ENCODE results near the gene CCNB3.

CCNB3 gene

GRCh38 chrX:50198348-50198747 lies 6.2 kb upstream of the CCNB3 start:
- H3K4me3 ChIP-seq (ENCODE audit: low read length) = no peak overlapping the region
- no peaks in the 10 kb centered on the region for H3K4me1 ChIP-seq (ENCODE audit: control insufficient read depth, low read depth, low read length)
- H2BK120ac ChIP-seq (ENCODE audit: low read depth, low read length) = no peak overlapping the region
- no peak overlapping the region for H3K9ac ChIP-seq (ENCODE audit: low read length)
- no peaks in the 10 kb centered on the region for H3K36me3 ChIP-seq (ENCODE audit: control insufficient read depth, insufficient read depth, low read length)
- H3K27ac ChIP-seq (ENCODE audit: low read depth, low read length) = no peak overlapping the region
- peak; percentile 45 for DNase-seq
- no peaks in the 10 kb centered on the region for H3K79me2 ChIP-seq (ENCODE audit: control insufficient read depth, insufficient read depth, low read length)
- H2AK5ac ChIP-seq (ENCODE audit: low read length) = no peak overlapping the region
- H3K27me3 ChIP-seq (ENCODE audit: insufficient read depth, low read length, poor library complexity) = no peaks in the 10 kb centered on the region
- H2BK15ac ChIP-seq (replicated peaks; ENCODE audit: low read depth) = no peak overlapping the region
- no peak overlapping the region for H2BK5ac ChIP-seq (ENCODE audit: low read length)
- no peak overlapping the region for H3K18ac ChIP-seq (ENCODE audit: low read length)
- no peak overlapping the region for H4K5ac ChIP-seq (ENCODE audit: low read length)
- no peak overlapping the region for H3K56ac ChIP-seq (ENCODE audit: low read length)
- H3K23ac ChIP-seq (ENCODE audit: low read length) = no peak overlapping the region
- WGBS (ENCODE audit: extremely low coverage, insufficient coverage, low lambda C conversion rate) = no CpG with 5 or more reads among the region's 4 CpGs
- H3K4me2 ChIP-seq (ENCODE audit: low read length) = no peak overlapping the region
- H4K8ac ChIP-seq (ENCODE audit: low read depth, low read length) = no peak overlapping the region
- H3K4ac ChIP-seq (ENCODE audit: low read depth, low read length) = no peak overlapping the region
- H3K79me1 ChIP-seq (ENCODE audit: low read length) = no peaks in the 10 kb centered on the region

DNA sequence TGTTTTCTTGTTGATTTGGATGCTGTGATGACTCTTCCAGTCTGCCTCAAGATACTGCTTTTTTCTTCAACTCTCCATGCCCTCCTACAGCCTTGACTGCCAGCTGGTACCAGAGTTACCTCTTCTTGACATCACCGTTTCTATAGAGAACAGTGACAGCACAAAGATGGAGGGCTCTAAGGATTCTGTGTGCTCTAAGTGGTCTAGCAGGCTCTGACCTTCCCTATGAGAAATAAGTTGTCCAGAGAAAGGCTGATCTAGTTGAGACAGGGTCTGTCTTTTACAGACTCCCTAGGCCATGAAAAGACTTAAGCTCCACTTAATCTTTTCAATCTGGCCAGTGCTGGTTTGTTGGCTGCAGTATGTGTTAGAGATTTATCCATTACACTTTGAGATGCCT lies 3.7 kb upstream of the CCNB3 start, which contains the start of gene AKAP4:
AKAP4 (minus strand) TSS at position 101 of the 400 bp plus-strand sequence. CDS start 118 bp downstream, outside the sequence.
- H3K23ac ChIP-seq (ENCODE audit: low read length) = no peak within 1 kb of the TSS
- no peak within 1 kb of the TSS for H3K27ac ChIP-seq (ENCODE audit: low read depth, low read length)
- H3K56ac ChIP-seq (ENCODE audit: low read length) = no peak within 1 kb of the TSS
- no peak within 1 kb of the TSS for H3K9ac ChIP-seq (ENCODE audit: low read length)
- H3K4me3 ChIP-seq (ENCODE audit: low read length) = no peak within 1 kb of the TSS
- H2BK120ac ChIP-seq (ENCODE audit: low read depth, low read length) = no peak within 1 kb of the TSS
- no peak within 1 kb of the TSS for H4K5ac ChIP-seq (ENCODE audit: low read length)
- no peaks in the 10 kb centered on the region for H3K79me2 ChIP-seq (ENCODE audit: control insufficient read depth, insufficient read depth, low read length)
- H2AK5ac ChIP-seq (ENCODE audit: low read length) = no peak within 1 kb of the TSS
- no peaks in the 10 kb centered on the region for H3K36me3 ChIP-seq (ENCODE audit: control insufficient read depth, insufficient read depth, low read length)
- no peak within 1 kb of the TSS for H2BK15ac ChIP-seq (replicated peaks; ENCODE audit: low read depth)
- no peak within 1 kb of the TSS for H4K8ac ChIP-seq (ENCODE audit: low read depth, low read length)
- H3K18ac ChIP-seq (ENCODE audit: low read length) = no peak within 1 kb of the TSS
- no peak within 1 kb of the TSS for H3K4me2 ChIP-seq (ENCODE audit: low read length)
- H3K27me3 ChIP-seq (ENCODE audit: insufficient read depth, low read length, poor library complexity) = no peaks in the 10 kb centered on the region
- no CpG with 5 or more reads among the region's 1 CpG for WGBS (ENCODE audit: extremely low coverage, insufficient coverage, low lambda C conversion rate)
- H2BK5ac ChIP-seq (ENCODE audit: low read length) = no peak within 1 kb of the TSS
- H3K4me1 ChIP-seq (ENCODE audit: control insufficient read depth, low read depth, low read length) = no peaks in the 10 kb centered on the region
- H3K79me1 ChIP-seq (ENCODE audit: low read length) = no peaks in the 10 kb centered on the region
- no peak within 1 kb of the TSS for H3K4ac ChIP-seq (ENCODE audit: low read depth, low read length)
- no peak for DNase-seq

- Histone ChIP-seq H4K5ac (ENCODE audit: low read length) (no peak overlapping the region), H3K27ac (ENCODE audit: low read depth, low read length) (no peak overlapping the region), H3K4ac (ENCODE audit: low read depth, low read length) (no peak overlapping the region), H3K79me2 (ENCODE audit: control insufficient read depth, insufficient read depth, low read length) (no peaks in the 10 kb centered on the region), H3K4me3 (ENCODE audit: low read length) (no peak overlapping the region), H3K27me3 (ENCODE audit: insufficient read depth, low read length, poor library complexity) (no peaks in the 10 kb centered on the region), H3K4me2 (ENCODE audit: low read length) (no peak overlapping the region), H3K18ac (ENCODE audit: low read length) (no peak overlapping the region), H3K79me1 (ENCODE audit: low read length) (no peaks in the 10 kb centered on the region), H3K56ac (ENCODE audit: low read length) (no peak overlapping the region), H2BK15ac (replicated peaks; ENCODE audit: low read depth) (no peak overlapping the region), H4K8ac (ENCODE audit: low read depth, low read length) (no peak overlapping the region), H3K36me3 (ENCODE audit: control insufficient read depth, insufficient read depth, low read length) (no peaks in the 10 kb centered on the region), H2AK5ac (ENCODE audit: low read length) (no peak overlapping the region), H3K23ac (ENCODE audit: low read length) (no peak overlapping the region), H2BK5ac (ENCODE audit: low read length) (no peak overlapping the region), H3K4me1 (ENCODE audit: control insufficient read depth, low read depth, low read length) (no peaks in the 10 kb centered on the region), H2BK120ac (ENCODE audit: low read depth, low read length) (no peak overlapping the region), H3K9ac (ENCODE audit: low read length) (no peak overlapping the region)
- no CpG with 5 or more reads among the region's 3 CpGs for WGBS (ENCODE audit: extremely low coverage, insufficient coverage, low lambda C conversion rate)
- DNase-seq = peak; percentile 52
Measured at GRCh38 chrX:50202539-50202938, 2.0 kb upstream of the CCNB3 start.

DNA sequence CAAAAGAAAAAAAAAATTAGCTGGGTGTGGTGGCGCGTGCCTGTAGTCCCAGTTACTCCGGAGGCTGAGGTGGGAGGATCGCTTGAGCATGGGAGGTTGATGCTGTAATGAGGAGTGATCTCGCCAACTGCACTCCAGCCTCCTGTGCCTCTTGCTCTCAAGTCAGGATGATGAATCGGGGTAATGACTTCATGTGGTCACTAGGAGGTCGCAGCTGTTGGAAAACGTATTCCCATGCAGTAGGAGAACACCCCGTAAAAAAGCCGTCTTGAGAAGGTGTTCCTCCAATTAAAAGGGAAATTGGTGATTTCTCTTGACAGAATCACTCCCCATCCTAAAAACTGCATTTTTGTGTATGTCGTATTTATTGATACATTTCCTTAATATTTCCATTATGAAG lies 2.2 kb downstream of the CCNB3 start:
- peak; percentile 44 for DNase-seq
- Histone ChIP-seq H3K9ac (ENCODE audit: low read length) (no peak overlapping the region), H3K23ac (ENCODE audit: low read length) (no peak overlapping the region), H3K56ac (ENCODE audit: low read length) (no peak overlapping the region), H4K5ac (ENCODE audit: low read length) (no peak overlapping the region), H3K79me2 (ENCODE audit: control insufficient read depth, insufficient read depth, low read length) (no peaks in the 10 kb centered on the region), H3K18ac (ENCODE audit: low read length) (no peak overlapping the region), H2BK5ac (ENCODE audit: low read length) (no peak overlapping the region), H3K27ac (ENCODE audit: low read depth, low read length) (no peak overlapping the region), H2BK120ac (ENCODE audit: low read depth, low read length) (no peak overlapping the region), H2BK15ac (replicated peaks; ENCODE audit: low read depth) (no peak overlapping the region), H2AK5ac (ENCODE audit: low read length) (no peak overlapping the region), H3K4ac (ENCODE audit: low read depth, low read length) (no peak overlapping the region), H3K79me1 (ENCODE audit: low read length) (no peaks in the 10 kb centered on the region), H3K36me3 (ENCODE audit: control insufficient read depth, insufficient read depth, low read length) (no peaks in the 10 kb centered on the region), H4K8ac (ENCODE audit: low read depth, low read length) (no peak overlapping the region), H3K27me3 (ENCODE audit: insufficient read depth, low read length, poor library complexity) (no peaks in the 10 kb centered on the region), H3K4me3 (ENCODE audit: low read length) (no peak overlapping the region), H3K4me2 (ENCODE audit: low read length) (no peak overlapping the region), H3K4me1 (ENCODE audit: control insufficient read depth, low read depth, low read length) (no peaks in the 10 kb centered on the region)
- no CpG with 5 or more reads among the region's 11 CpGs for WGBS (ENCODE audit: extremely low coverage, insufficient coverage, low lambda C conversion rate)

GRCh38 chrX:50211510-50211909 lies 6.9 kb downstream of the CCNB3 start:
- no peak overlapping the region for H3K23ac ChIP-seq (ENCODE audit: low read length)
- H2BK120ac ChIP-seq (ENCODE audit: low read depth, low read length) = no peak overlapping the region
- H3K79me1 ChIP-seq (ENCODE audit: low read length) = no peaks in the 10 kb centered on the region
- no peak overlapping the region for H3K4me2 ChIP-seq (ENCODE audit: low read length)
- DNase-seq = peak; percentile 70
- H3K56ac ChIP-seq (ENCODE audit: low read length) = no peak overlapping the region
- no CpG with 5 or more reads among the region's 8 CpGs for WGBS (ENCODE audit: extremely low coverage, insufficient coverage, low lambda C conversion rate)
- no peak overlapping the region for H2BK5ac ChIP-seq (ENCODE audit: low read length)
- H3K4me1 ChIP-seq (ENCODE audit: control insufficient read depth, low read depth, low read length) = no peaks in the 10 kb centered on the region
- H3K27ac ChIP-seq (ENCODE audit: low read depth, low read length) = no peak overlapping the region
- no peaks in the 10 kb centered on the region for H3K36me3 ChIP-seq (ENCODE audit: control insufficient read depth, insufficient read depth, low read length)
- H3K79me2 ChIP-seq (ENCODE audit: control insufficient read depth, insufficient read depth, low read length) = no peaks in the 10 kb centered on the region
- H2AK5ac ChIP-seq (ENCODE audit: low read length) = no peak overlapping the region
- no peak overlapping the region for H4K8ac ChIP-seq (ENCODE audit: low read depth, low read length)
- no peak overlapping the region for H2BK15ac ChIP-seq (replicated peaks; ENCODE audit: low read depth)
- H4K5ac ChIP-seq (ENCODE audit: low read length) = no peak overlapping the region
- no peak overlapping the region for H3K4me3 ChIP-seq (ENCODE audit: low read length)
- H3K27me3 ChIP-seq (ENCODE audit: insufficient read depth, low read length, poor library complexity) = no peaks in the 10 kb centered on the region
- no peak overlapping the region for H3K9ac ChIP-seq (ENCODE audit: low read length)
- no peak overlapping the region for H3K18ac ChIP-seq (ENCODE audit: low read length)
- H3K4ac ChIP-seq (ENCODE audit: low read depth, low read length) = no peak overlapping the region

DNA sequence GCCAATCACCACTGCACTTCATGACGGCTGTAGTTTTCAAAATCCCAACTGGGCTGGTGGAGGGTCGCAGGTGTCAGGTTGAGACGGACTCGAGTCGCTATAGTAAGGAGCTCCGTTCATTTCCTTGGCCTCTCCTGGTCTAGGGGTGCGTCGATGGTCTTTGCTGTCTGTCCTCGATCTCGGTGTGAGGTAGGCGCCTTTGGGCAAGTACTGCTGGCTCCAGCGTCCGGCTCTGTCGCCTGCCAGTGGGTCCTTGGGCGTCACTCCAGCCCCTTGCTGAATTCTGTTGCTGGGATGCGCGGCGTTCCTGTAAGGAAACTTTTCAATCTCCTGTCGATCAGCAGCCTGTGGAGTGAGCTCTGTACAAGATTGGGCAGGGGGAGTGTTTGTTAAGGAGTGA lies 76.7 kb downstream of the CCNB3 start:
- H2BK5ac ChIP-seq (ENCODE audit: low read length) = no peak overlapping the region
- WGBS (ENCODE audit: extremely low coverage, insufficient coverage, low lambda C conversion rate) = no CpG with 5 or more reads among the region's 19 CpGs
- no peak overlapping the region for H2BK15ac ChIP-seq (replicated peaks; ENCODE audit: low read depth)
- H3K4me1 ChIP-seq (ENCODE audit: control insufficient read depth, low read depth, low read length) = no peaks in the 10 kb centered on the region
- H3K36me3 ChIP-seq (ENCODE audit: control insufficient read depth, insufficient read depth, low read length) = no peaks in the 10 kb centered on the region
- H3K4me3 ChIP-seq (ENCODE audit: low read length) = no peak overlapping the region
- H3K9ac ChIP-seq (ENCODE audit: low read length) = no peak overlapping the region
- no peaks in the 10 kb centered on the region for H3K79me1 ChIP-seq (ENCODE audit: low read length)
- no peak overlapping the region for H3K18ac ChIP-seq (ENCODE audit: low read length)
- H3K23ac ChIP-seq (ENCODE audit: low read length) = no peak overlapping the region
- H4K8ac ChIP-seq (ENCODE audit: low read depth, low read length) = no peak overlapping the region
- no peak overlapping the region for H2AK5ac ChIP-seq (ENCODE audit: low read length)
- H3K4me2 ChIP-seq (ENCODE audit: low read length) = no peak overlapping the region
- H4K5ac ChIP-seq (ENCODE audit: low read length) = no peak overlapping the region
- no peak overlapping the region for H3K4ac ChIP-seq (ENCODE audit: low read depth, low read length)
- no peak overlapping the region for H3K27ac ChIP-seq (ENCODE audit: low read depth, low read length)
- H3K56ac ChIP-seq (ENCODE audit: low read length) = no peak overlapping the region
- H3K27me3 ChIP-seq (ENCODE audit: insufficient read depth, low read length, poor library complexity) = no peaks in the 10 kb centered on the region
- no peaks in the 10 kb centered on the region for H3K79me2 ChIP-seq (ENCODE audit: control insufficient read depth, insufficient read depth, low read length)
- DNase-seq = no peak
- no peak overlapping the region for H2BK120ac ChIP-seq (ENCODE audit: low read depth, low read length)
